Fibroblast of mammary gland (primary cell): ENCODE measurements around the gene PHKA1.
"Not testable (repeated sequence)": the region's sequence is repeated elsewhere in the genome, so short reads cannot be mapped to it uniquely, and the experiment has no call there.

Source experiments
- DNase-seq: peaks from one replicate; pipeline ENCODE4 v3.0.0-alpha.2; 2010; ENCODE audit warnings: low read depth
- H3K4me3 ChIP-seq: 2 replicates; pipeline ENCODE4 v1.5.1; 2011; ENCODE audit warnings: low read depth, mild to moderate bottlenecking, low read length, moderate library complexity; ENCODE audit not compliant: control insufficient read depth
- CTCF ChIP-seq: conservative IDR thresholded peaks from 2 replicates; pipeline ENCODE4 v1.5.1; 2011; ENCODE audit warnings: low read depth, low read length, inconsistent platforms; ENCODE audit not compliant: control insufficient read depth, insufficient read depth

PHKA1 gene

GRCh38 chrX:72609313-72609712, 104.8 kb downstream of the PHKA1 start:
- peak; percentile 30 for DNase-seq
- TF ChIP-seq CTCF, result peak; percentile 22
- H3K4me3 ChIP-seq, result no peak overlapping the region

GRCh38 chrX:72604705-72605104, 109.4 kb downstream of the PHKA1 start:
- H3K4me3 ChIP-seq, result no peak overlapping the region
- DNase-seq, result peak; percentile 7
- no peak for TF ChIP-seq CTCF

DNA sequence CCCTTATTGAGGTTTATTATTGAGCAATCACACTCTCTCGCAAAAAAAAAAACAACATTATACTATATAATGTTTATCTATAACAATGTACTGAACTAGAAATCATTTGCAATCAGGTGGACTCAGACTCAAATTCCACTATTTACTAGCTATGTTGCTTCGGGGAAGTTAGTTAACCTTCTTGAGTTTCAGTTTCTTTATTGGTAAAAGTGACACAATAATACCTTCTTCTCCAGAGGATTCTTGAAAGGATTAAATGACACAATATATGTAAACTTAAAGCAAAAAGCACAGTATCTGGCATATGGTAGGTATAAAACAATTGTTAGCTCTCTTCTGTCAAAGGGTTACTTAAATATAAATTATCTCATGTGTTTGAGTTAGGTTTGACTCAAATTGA, 110.0 kb downstream of the PHKA1 start:
- H3K4me3 ChIP-seq, result no peak overlapping the region
- TF ChIP-seq CTCF, result no peak
- DNase-seq, result no peak

DNA sequence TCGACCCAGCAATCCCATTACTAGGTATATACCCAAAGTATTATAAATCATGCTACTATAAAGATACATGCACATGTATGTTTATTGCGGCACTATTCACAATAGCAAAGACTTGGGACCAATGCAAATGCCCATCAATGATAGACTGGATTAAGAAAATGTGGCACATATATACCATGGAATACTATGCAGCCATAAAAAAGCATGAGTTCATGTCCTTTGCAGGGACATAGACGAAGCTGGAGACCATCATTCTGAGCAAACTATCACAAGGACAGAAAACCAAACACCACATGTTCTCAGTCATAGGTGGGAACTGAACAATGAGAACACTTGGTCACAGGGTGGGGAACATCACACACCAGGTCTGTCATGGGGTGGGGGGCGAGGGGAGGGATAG, 123.1 kb downstream of the PHKA1 start:
- DNase-seq, H3K4me3 ChIP-seq: not testable (repeated sequence)

DNA sequence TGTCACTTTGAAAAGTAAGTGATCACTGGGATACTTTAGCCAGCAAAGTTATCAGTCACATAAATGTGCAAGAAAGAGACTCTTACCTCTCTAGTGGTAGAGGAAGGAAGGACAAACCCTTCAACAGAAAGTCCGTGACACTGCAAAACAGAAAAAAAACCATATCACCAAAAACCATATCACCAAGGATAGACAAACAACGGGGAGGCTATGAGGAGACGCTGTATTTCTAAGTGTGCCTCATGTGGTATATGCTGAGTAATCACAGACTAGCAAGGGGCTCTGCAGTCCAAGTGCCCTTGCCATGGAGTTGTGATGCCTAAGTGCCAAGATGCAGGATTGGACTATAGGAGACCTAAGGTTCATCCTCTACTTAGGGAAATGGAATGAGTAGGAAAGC, 129.9 kb downstream of the PHKA1 start:
- no peak for DNase-seq
- no peak for TF ChIP-seq CTCF

DNA sequence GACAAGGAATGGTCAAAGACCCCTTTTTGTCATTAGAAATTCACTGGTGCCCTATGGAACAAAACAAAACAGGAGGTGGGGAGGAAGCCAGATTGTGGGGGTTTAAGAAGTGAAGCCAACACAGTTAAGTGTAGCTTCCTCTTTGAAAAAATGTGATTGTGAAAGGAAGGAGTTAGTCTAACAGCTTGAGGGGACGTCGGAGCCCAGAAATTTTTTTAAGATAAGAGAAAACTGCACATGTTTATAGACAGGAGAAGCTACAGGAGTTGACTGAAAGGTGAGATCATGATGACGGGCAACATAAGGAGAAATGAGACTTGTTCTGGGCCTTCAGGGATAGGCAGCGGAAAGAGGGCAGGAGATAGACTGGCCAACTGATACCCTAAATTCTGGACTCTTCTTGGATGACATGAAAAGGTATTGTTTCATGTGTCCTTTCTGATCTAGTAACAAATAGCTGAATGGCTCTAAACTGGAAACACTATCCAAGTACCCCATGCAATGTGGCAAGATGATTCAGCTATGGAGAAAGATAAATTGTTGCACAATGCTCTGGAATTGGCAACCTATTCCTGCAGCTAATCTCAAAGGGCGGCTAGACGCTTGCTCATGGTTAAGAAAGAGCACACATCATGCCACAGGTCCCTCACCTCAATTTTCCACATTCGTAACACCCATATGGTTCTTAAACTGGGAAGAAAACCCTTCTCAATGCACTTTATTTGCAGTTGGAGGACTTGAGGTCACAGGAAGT, 137.8 kb downstream of the PHKA1 start:
- no peak overlapping the region for H3K4me3 ChIP-seq
- no peak for TF ChIP-seq CTCF
- DNase-seq, result peak; percentile 85

More for the DNA sequence above, 129.9 kb downstream of the PHKA1 start:
- no peak overlapping the region for H3K4me3 ChIP-seq

DNA sequence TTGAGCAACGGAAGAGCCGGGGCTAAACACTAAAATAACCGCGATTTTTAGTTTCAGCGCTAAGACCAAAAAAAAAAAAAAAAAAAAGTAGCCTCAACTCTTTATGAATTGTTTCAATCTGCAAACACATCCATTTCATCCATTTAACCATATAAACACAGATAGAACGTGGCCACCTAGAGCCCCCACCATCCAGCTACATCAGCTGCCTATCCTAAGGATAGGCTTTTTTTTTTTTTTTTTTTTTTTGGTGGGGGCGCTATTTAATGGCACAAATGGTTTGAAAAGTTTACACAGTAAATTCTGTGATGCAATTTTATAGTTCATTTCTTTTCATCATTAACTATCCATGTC, 141.0 kb downstream of the PHKA1 start:
- no peak for TF ChIP-seq CTCF

More for the DNA sequence above, 141.0 kb downstream of the PHKA1 start:
- H3K4me3 ChIP-seq, result peak overlapping the region; percentile 63
- no peak for DNase-seq
